CD14-positive monocyte (primary cell): ENCODE data around the gene TIGIT. TPM values are rescaled to one million over a fixed set of nuclear protein-coding genes. Genes with fewer than 3 reads are reported as not detected.

Experiments used
- DNase-seq, 3 donors: peaks; one replicate each; pipeline ENCODE4 v3.0.0-alpha.2; 2011 to 2022
- H2AFZ ChIP-seq: 2 replicates; pipeline ENCODE4 v1.6.0; 2012; ENCODE audit warnings: mild to moderate bottlenecking, low read depth, low read length, inconsistent platforms; ENCODE audit not compliant: insufficient read depth, poor library complexity, severe bottlenecking
- H3K27ac ChIP-seq, 2 donors: 1 replicate in 1 of 2; 2 replicates in 1 of 2; pipeline ENCODE4 v1.5.1; 2012 to 2013; ENCODE audit warnings: low read length in 2 of 2, control low read depth in 1 of 2, inconsistent platforms in 1 of 2, low read depth in 1 of 2, mild to moderate bottlenecking in 1 of 2
- H3K27me3 ChIP-seq, 2 donors: one replicate each; pipeline versions ENCODE4 v1.6.0 to v1.6.1; 2011 to 2013; ENCODE audit warnings: low read length in 2 of 2; ENCODE audit not compliant: control insufficient read depth in 2 of 2, insufficient read depth in 2 of 2
- H3K36me3 ChIP-seq, 2 donors: replicated peaks in 1 of 2; 1 replicate in 1 of 2; 2 replicates in 1 of 2; pipeline versions ENCODE4 v1.5.1 to v1.6.1; 2012 to 2013; ENCODE audit warnings: low read length in 2 of 2, control low read depth in 1 of 2, inconsistent platforms in 1 of 2, mild to moderate bottlenecking in 1 of 2; ENCODE audit not compliant: insufficient read depth in 2 of 2, control insufficient read depth in 1 of 2
- H3K4me1 ChIP-seq, 2 donors: 1 replicate in 1 of 2; 2 replicates in 1 of 2; pipeline versions ENCODE4 v1.5.1 to v1.6.1; 2012 to 2013; ENCODE audit warnings: low read length in 2 of 2, control low read depth in 1 of 2, inconsistent platforms in 1 of 2, mild to moderate bottlenecking in 1 of 2, moderate library complexity in 1 of 2; ENCODE audit not compliant: insufficient read depth in 2 of 2, control insufficient read depth in 1 of 2
- H3K4me2 ChIP-seq: replicated peaks from 2 replicates; pipeline ENCODE3; 2012; ENCODE audit warnings: low read length, moderate library complexity, mild to moderate bottlenecking; ENCODE audit not compliant: poor library complexity, severe bottlenecking; ENCODE audit errors: extremely low read depth
- H3K4me3 ChIP-seq, 3 experiments: fragments of 200-600 bp in 1 of 3; sonication (generic) in 1 of 3; replicated peaks in 1 of 3; 1 replicate in 2 of 3; 2 replicates in 1 of 3; pipeline ENCODE4 v1.5.1; 2011 to 2013; ENCODE audit warnings: low read length in 3 of 3, mild to moderate bottlenecking in 3 of 3, control low read depth in 2 of 3, low read depth in 2 of 3, inconsistent platforms in 1 of 3, moderate library complexity in 1 of 3
- H3K79me2 ChIP-seq: 2 replicates; pipeline ENCODE4 v1.6.0; 2012; ENCODE audit warnings: mild to moderate bottlenecking, control low read depth, inconsistent platforms, low read length, moderate library complexity; ENCODE audit not compliant: insufficient read depth
- H3K9ac ChIP-seq: 2 replicates; pipeline ENCODE4 v1.6.0; 2017; ENCODE audit warnings: low read length, mild to moderate bottlenecking; ENCODE audit not compliant: insufficient read depth, poor library complexity, severe bottlenecking
- H3K9me3 ChIP-seq, 2 donors: replicated peaks in 1 of 2; 1 replicate in 1 of 2; 2 replicates in 1 of 2; pipeline versions ENCODE4 v1.5.1 to v1.6.1; 2012 to 2013; ENCODE audit warnings: low read length in 2 of 2, control low read depth in 1 of 2; ENCODE audit not compliant: control insufficient read depth in 1 of 2, insufficient read depth in 1 of 2
- H4K20me1 ChIP-seq: 2 replicates; pipeline ENCODE4 v1.6.0; 2012; ENCODE audit warnings: mild to moderate bottlenecking, low read length, control low read depth, moderate library complexity; ENCODE audit not compliant: insufficient read depth
- H3K27ac Mint-ChIP-seq, 7 donors: one replicate each; pipeline ENCODE4 v1.8.0; 2020; ENCODE audit warnings: mild to moderate bottlenecking in 7 of 7, mixed read lengths in 7 of 7, moderate library complexity in 6 of 7, inconsistent platforms in 2 of 7
- H3K27me3 Mint-ChIP-seq, 3 donors: one replicate each; pipeline ENCODE4 v1.8.0; 2021 to 2022; ENCODE audit warnings: low read depth in 3 of 3, mild to moderate bottlenecking in 3 of 3, mixed read lengths in 3 of 3, moderate library complexity in 3 of 3, inconsistent platforms in 1 of 3
- H3K36me3 Mint-ChIP-seq, 2 donors: one replicate each; pipeline ENCODE4 v1.8.0; 2020; ENCODE audit warnings: mixed read lengths in 2 of 2, inconsistent platforms in 1 of 2, mild to moderate bottlenecking in 1 of 2
- H3K4me1 Mint-ChIP-seq: one replicate; pipeline ENCODE4 v1.8.0; 2020; ENCODE audit warnings: mild to moderate bottlenecking, mixed read lengths
- H3K4me3 Mint-ChIP-seq, 2 donors: one replicate each; pipeline ENCODE4 v1.8.0; 2020; ENCODE audit warnings: mild to moderate bottlenecking in 2 of 2, mixed read lengths in 2 of 2, moderate library complexity in 1 of 2
- H3K9me3 Mint-ChIP-seq, 7 donors: one replicate each; pipeline ENCODE4 v1.8.0; 2020 to 2022; ENCODE audit warnings: mixed read lengths in 7 of 7, mild to moderate bottlenecking in 6 of 7, moderate library complexity in 6 of 7, inconsistent platforms in 2 of 7
- WGBS: methylation state at CpG from one replicate; pipeline ENCODE4 v1.1.5; 2013; ENCODE audit warnings: missing lambda C conversion rate; ENCODE audit not compliant: insufficient coverage; 5-methylcytosine and 5-hydroxymethylcytosine counted together
- intact Hi-C, 2 donors: fragments of 100-400 bp; cut with micrococcal nuclease; formaldehyde crosslinking; loops; one replicate each; pipeline versions ENCODE4 v1.15.0 to v1.15.1; 2023
- polyA plus RNA-seq, 3 donors: library from polyadenylated mRNA; depleted of rRNA in 1 of 3; unstranded in 2 of 3; stranded (reverse) in 1 of 3; fragments of 300-500 nt in 2 of 3; fragments of >200 nt in 1 of 3; fragmentation: Illumina TruSeq in 2 of 3; gene quantifications; 1 replicate in 2 of 3; 2 replicates in 1 of 3; pipeline ENCODE4 v1.2.3, GENCODE V29; 2012 to 2021
- TF ChIP-seq, protein P1 (sequence below): fragments of 200-600 bp; IDR thresholded peaks from one replicate; pipeline ENCODE4 v1.8.0; 2022; ENCODE audit warnings: antibody characterized with exemption, mild to moderate bottlenecking

Gene TIGIT
- polyA plus RNA-seq, 3 donors, result 0.28 to 0.49 TPM; not detected in 1

DNA sequence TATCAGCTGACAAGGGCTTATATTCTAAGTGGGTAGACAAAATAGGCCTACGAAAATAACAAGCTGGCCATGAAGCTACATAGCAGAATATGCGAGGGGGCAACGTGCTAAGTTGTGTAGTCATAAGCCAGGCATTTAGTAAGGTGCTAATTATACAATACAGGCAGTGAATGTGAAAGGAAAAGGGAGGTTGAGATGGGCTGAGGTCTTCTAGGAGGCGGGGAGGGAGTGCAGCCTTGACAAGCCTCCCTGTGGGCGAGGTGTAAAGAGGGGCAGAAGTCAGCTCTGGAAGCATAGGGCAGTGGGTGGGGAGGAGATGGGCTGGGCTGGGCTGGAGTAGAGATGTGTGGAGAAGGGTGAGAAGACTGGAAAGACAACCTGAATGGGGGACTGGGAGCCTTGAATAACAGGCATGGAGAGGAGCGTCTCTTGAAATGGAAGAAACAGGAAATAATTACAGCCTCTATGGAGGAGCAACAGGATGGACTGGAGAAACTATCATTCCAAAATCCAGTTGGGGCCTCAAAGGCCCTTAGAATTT lies 1.2 kb downstream of the TIGIT start:
- Histone ChIP-seq H3K27ac (no peak overlapping the region), H3K9ac (no peak overlapping the region), H3K4me3 (no peak overlapping the region), H4K20me1 (no peaks in the 10 kb centered on the region), H3K9me3 (no peaks in the 10 kb centered on the region), H3K79me2 (no peaks in the 10 kb centered on the region), H3K36me3 (no peaks in the 10 kb centered on the region), H2AFZ (no peak overlapping the region), H3K4me1 (peaks cover 10 to 11% of the 10 kb centered on the region in 2 donors), H3K27me3 (no peaks in the 10 kb centered on the region), H3K4me2 (no peak overlapping the region)
- peaks cover 2 to 6% (median 2%) of the 10 kb centered on the region in 3 donors for H3K27me3 Mint-ChIP-seq
- H3K4me1 Mint-ChIP-seq, result peaks cover 14% of the 10 kb centered on the region
- peak overlapping the region in 3 of 7 donors; percentile 10 to 59 (median 33) for H3K27ac Mint-ChIP-seq
- H3K4me3 Mint-ChIP-seq, result no peak overlapping the region
- no peak for DNase-seq
- H3K36me3 Mint-ChIP-seq, result no peaks in the 10 kb centered on the region
- WGBS, result 95% methylated on average over 6 of the region's 6 CpGs
- H3K9me3 Mint-ChIP-seq, result no peaks in the 10 kb centered on the region
- TF ChIP-seq, protein P1, sequence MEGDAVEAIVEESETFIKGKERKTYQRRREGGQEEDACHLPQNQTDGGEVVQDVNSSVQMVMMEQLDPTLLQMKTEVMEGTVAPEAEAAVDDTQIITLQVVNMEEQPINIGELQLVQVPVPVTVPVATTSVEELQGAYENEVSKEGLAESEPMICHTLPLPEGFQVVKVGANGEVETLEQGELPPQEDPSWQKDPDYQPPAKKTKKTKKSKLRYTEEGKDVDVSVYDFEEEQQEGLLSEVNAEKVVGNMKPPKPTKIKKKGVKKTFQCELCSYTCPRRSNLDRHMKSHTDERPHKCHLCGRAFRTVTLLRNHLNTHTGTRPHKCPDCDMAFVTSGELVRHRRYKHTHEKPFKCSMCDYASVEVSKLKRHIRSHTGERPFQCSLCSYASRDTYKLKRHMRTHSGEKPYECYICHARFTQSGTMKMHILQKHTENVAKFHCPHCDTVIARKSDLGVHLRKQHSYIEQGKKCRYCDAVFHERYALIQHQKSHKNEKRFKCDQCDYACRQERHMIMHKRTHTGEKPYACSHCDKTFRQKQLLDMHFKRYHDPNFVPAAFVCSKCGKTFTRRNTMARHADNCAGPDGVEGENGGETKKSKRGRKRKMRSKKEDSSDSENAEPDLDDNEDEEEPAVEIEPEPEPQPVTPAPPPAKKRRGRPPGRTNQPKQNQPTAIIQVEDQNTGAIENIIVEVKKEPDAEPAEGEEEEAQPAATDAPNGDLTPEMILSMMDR, result no peak
- intact Hi-C loops, result no loop called here

DNA sequence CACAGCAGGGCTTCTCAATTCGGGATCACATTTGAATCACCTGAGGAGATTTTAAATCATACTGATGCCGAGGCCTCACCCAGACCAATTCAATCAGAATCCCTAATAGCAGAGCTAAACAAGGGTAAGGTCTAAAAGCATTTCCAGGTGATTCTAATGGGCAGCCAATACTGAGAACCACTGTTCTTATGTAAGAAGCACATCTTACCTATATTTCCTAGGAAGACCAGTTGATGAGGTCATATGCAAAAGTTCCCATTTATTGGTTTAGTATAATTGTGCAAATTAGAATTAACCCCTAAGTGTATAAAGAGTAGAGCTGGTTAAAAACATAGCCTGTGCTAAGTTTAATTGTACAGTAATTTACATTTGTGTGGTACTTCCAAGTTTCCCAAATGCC lies 2.1 kb downstream of the TIGIT start:
- Histone ChIP-seq H4K20me1 (no peaks in the 10 kb centered on the region), H3K4me2 (no peak overlapping the region), H3K27ac (no peak overlapping the region), H3K4me1 (peaks cover 10 to 11% of the 10 kb centered on the region in 2 donors), H3K79me2 (no peaks in the 10 kb centered on the region), H3K4me3 (no peak overlapping the region), H2AFZ (no peak overlapping the region), H3K36me3 (no peaks in the 10 kb centered on the region), H3K27me3 (no peaks in the 10 kb centered on the region), H3K9me3 (no peaks in the 10 kb centered on the region), H3K9ac (no peak overlapping the region)
- intact Hi-C loops, result no loop called here
- Mint-ChIP-seq H3K27me3 (peaks cover 2 to 8% (median 2%) of the 10 kb centered on the region in 3 donors), H3K36me3 (no peaks in the 10 kb centered on the region), H3K4me1 (peaks cover 15% of the 10 kb centered on the region), H3K27ac (peak overlapping the region in 1 of 7 donors; percentile 50), H3K4me3 (no peak overlapping the region), H3K9me3 (peaks cover 0 to under 1% (median 0%) of the 10 kb centered on the region in 7 donors)
- WGBS, result no CpG with 5 or more reads among the region's 2 CpGs
- DNase-seq, result no peak
- TF ChIP-seq, protein P1, result no peak
